ENCODE data around the gene CEP55.
"Not testable (repeated sequence)": the region's sequence is repeated elsewhere in the genome, so short reads cannot be mapped to it uniquely, and the experiment has no call there.

CEP55 gene

DNA sequence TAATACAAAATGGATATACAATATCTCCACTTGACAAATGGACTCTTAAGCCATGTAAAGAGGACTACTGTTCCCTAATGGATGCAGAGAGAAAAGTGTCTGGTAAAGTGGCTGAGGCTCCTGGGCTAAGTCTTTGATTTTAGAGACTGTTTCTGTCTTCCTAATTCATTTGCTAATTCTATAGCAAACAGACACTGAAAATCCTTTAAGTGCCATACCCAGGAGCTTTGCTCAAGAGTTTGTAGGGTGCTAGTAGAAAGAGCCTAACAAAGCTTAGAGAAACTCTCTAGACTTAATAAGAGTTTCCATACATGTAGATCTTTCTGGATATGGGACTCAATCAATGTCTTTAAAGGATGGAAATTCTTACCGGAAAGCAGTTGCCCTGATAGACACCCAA, 16.7 kb downstream of the CEP55 start:
- no peak for DNase-seq (ENCODE audit: low spot score)

DNA sequence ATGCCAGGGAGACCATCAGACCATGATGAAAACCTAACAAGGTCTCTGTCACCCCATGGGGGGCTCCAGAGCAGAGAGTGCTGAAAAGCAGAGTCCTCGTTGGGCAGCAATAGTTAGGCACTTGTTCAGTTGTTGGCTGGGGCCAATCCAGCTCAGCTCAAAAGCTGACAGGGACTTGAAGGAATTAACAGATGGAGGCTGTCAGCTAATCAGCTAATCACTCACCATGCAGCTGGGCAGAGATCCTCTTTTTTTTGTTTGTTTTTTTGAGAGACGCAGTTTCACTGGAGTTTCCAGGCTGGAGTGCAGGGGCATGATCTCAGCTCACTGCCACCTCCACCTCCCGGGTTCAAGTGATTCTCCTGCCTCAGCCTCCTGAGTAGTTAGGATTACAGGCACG, 18.1 kb downstream of the CEP55 start:
- DNase-seq (ENCODE audit: low spot score): no peak

DNA sequence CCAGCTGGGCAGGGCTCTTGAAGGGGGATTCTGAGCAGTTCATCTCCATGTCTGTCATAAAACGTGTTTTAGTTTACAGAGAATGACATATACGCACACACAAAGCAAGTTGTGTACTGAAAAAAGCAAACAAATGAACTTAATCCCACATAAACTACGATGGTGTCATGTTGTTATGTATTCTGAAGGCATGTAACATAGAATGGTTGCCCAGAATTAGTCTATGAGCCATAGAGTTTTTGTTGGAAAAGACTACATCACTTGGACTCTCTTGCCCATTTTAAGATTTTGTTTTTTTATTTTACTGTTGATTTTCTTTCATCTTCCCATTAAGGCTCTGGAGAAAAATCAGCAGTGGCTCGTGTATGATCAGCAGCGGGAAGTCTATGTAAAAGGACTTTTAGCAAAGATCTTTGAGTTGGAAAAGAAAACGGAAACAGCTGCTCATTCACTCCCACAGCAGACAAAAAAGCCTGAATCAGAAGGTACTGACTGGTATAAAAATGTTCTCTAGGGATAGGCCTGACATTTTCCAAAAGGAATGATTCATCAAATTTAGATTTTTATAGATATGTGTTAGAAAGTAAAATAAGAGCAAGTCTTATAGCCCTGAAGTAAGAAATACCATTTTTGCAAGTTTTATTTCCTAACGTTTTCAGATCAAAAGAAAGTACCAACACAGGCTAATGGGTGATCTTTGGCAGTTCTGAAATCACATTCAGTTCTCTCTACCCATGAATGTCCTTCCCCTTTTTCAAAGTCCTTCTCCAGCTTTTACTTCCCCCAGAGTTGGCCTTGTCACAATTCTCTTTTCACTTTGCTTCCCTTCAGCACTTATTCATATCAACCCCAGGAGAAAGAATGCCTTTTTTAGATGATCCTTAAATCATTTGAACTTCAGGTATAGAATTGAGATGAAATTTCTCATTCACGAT, 18.9 kb downstream of the CEP55 start:
- no peak for DNase-seq (ENCODE audit: low spot score)

DNA sequence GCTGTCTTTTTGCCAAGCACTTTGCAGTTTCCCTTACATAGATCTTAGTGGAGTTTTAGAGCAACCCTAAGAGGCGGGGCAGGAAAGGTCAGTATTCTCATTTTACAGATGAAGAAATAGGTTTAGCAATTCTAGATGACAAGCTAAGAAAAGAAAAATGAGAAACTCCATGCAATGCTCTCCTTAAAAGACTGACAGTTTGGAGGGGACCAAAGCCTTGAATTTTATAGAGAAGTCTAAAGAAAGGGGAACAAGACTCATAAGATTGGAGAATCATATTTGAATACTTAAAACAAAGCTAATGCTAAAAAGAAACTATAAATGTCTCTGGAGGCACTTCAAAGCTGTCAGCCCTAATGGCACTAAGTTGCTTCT, 19.6 kb downstream of the CEP55 start:
- DNase-seq (ENCODE audit: low spot score): no peak

DNA sequence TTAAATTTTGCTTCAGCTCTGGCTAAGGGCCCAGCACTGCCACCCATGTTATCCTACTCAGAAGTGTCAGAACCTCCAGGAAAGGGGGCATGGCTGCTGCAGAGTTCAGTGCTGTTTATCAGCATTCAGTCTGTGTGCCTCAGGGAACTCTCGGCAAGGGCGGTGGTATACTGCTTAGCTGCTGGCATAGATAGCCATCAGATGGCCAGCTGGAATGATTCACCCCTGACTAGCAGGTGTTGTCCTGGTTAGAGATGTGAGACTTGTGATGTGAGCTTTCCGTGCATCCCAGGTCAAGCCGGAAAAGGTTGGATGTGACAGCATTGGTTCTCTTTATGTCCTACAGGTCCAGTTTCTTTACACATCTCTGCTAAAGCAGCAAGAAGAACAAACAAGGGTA, 22.1 kb downstream of the CEP55 start:
- DNase-seq (ENCODE audit: low spot score): no peak

DNA sequence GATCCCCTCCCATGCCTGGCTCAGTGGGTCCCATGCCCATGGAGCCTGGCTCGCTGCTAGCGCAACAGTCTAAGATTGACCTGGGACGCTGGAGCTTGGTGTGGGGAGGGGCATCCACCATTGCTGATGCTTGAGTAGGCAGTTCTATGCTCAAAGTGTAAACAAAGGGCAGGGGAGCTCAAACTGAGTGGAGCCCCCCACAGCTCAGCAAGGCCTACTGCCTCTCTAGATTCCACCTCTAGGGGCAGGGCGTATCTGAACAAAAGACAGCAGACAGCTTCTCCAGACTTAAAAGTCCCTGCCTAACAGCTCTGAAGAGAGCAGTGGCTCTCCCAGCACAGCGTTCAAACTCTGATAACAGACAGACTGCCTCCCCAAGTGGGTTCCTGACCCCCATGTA, 38.9 kb downstream of the CEP55 start:
- DNase-seq (ENCODE audit: low spot score): no peak

DNA sequence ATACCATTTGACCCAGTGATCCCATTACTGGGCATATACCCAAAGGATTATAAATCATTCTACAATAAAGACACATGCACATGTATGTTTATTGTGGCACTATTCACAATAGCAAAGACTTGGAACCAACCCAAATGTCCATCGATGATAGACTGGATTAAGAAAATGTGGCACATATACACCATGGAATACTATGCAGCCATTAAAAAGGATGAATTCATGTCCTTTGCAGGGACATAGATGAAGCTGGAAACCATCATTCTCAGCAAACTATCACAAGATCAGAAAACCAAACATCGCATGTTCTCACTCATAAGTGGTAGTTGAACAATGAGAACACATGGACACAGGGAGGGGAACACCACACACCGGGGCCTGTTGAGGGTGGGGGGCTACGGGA, 44.5 kb downstream of the CEP55 start:
- DNase-seq (ENCODE audit: low spot score): not testable (repeated sequence)

DNA sequence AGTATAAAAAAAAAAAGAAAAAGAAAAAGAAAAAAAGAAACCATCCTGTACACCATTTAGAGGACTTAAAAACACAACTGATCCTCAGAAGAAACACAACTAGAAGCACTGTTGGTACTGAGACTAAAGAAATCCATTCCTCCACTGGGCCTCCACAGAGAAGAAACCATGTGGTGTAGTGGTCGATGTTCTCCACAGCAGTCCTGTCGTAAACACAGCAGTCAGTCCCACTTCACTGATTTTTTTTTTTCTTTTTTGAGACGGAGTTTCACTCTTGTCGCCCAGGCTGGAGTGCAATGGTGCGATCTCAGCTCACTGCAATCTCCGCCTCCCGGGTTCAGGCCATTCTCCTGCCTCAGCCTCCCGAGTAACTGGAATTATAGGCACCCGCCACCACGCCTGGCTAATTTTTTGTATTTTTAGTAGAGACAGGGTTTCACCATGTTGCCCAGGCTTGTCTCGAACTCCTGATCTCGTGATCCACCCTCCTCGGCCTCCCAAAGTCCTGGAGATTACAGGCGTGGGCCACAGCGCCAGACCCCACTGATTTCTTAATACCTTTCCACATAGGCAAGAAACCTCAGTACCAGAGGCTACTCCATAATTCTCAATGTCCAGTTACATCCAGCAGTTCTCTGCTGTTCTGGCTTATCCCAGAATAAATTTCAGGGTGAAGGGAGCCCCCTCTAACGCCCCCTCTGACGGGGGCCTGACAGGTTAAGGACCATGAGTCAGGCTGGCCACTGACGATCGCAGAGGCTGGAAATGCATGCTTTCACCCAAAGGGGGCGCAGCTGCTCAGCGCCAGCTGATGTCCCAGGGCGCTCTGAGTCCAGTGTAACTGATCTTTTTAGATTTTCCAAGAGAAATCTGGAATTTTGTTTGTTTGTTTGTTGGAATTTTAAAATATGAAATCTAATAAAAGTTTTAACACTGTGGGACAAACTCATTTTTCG, 45.3 kb downstream of the CEP55 start:
- DNase-seq (ENCODE audit: low spot score): peak; percentile 51

DNA sequence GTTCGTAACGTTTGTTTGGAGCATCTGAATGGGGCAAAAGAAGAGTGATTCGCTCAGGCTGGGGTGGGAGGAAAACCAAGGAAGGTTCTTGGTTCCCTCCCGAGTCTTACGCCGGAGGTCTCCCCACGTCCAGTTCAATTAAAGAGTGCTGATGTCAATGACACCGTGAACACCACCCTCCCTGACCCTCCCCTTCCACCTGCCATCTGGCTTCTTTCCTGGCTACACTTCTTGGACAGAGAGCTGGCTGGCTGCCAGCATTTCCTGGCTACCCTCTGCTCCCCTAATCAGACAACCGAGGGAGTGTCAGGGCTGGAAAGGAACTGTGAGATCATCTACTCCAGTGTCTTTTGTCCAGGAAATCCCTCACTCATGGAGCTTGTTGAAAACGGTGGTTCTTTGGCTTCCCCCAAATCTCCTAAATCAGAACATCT, 46.0 kb downstream of the CEP55 start:
- peak; percentile 53 for DNase-seq (ENCODE audit: low spot score)

DNA sequence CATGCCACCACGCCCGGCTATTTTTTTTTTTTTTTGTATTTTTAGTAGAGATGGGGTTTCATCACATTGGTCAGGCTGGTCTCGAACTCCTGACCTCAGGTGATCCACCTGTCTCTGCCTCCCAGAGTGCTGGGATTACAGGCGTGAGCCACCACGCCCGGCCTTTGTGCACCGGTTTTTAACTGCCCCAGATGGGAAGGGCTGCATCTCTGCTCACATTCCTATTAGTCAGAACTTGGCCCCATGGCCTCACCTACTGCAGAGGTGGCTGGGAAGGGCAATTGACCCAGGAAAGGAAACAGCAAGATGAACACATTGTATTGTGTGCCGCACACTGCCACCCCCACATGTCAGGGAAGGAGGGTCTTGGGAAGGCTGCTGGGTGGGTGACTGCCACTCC, 50.6 kb downstream of the CEP55 start:
- not testable (repeated sequence) for DNase-seq (ENCODE audit: low spot score)

DNA sequence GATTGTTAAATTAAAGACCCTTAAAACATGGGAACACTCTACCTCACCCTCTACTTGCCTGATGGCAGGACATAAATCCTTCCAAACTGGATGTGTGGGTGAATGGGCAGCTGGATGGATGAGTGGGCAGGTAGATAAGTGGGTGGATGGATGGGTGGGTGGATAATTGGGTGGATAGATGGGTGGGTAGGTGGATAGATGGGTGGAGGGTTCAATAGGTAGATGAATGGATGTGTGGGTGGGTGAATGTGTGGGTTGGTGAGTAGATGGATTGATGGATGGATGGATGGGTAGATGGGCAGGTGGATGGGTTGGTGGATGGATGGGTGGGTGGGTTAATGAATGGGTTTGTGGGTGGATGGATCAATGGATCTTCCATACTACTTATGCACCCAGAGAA, 51.1 kb downstream of the CEP55 start:
- no peak for DNase-seq (ENCODE audit: low spot score)

DNA sequence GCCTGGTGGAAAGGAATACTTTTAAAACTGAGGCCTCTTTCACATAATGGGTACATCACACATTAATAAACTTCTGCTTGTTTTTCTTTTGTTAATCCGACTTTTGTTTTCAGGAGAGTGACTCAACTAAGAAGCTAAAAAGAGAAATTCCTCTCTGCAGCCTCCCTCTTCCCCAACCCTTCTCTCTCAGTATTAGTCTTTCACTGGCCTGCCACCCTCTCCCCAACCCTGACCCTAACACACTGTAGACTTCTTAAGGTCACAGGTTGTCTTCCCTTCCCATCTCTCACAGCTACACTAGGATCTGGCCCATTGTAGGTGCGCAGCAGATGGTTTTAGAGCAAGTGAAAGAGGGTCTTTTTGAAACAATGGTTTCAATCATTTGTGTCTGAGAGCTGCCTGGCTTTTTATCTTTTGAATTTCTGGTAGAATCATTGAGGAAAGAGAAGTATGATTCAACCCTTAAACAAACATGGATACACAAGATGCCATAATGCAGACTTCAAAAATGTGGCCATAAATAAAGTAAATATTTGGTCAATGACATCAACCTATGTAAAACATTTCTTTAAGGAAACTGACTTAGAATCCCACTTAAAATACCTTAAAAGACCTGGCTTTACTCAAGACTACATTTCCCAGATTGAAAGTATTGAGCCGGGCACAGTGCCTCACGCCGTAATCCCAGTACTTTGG, 52.1 kb downstream of the CEP55 start:
- peak; percentile 27 for DNase-seq (ENCODE audit: low spot score)

DNA sequence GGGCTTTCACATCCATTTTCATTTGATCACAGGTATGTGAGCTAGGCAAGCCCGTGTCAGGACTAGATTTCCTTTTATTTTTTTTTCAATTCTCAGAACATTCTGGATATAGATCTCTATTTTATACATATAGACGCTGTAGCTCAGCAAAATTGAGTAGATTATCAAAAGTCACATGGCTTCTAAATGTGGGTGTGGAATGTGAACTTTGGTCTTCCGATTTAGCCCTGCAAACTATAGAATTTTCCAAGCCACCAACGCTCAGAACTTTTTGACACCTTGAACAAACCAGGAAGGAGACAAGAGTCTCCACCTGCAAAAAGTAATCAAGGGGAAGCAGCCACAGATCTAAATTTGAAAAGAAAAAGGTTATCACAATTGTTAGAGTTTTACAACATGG, 54.2 kb downstream of the CEP55 start:
- DNase-seq (ENCODE audit: low spot score): no peak

DNA sequence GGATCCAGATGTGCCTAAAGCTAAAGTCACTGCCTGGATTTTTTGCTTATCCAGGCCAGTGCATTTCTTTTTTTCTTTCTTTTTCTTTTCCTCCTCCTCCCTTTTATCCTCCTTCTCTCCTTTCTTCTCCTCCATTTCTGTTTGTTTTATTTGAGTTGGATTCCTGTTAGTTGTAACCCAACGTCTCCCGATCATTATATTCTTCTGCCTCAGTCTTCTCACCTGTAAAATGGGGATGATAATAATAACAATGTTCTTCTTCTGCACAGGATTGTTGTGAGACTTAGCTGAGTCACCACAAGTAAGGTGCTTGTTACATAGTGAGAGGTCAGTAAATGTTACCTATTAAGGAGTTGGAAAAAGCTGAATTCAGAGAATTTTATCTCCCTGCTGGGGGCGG, 56.4 kb downstream of the CEP55 start:
- no peak for DNase-seq (ENCODE audit: low spot score)

DNA sequence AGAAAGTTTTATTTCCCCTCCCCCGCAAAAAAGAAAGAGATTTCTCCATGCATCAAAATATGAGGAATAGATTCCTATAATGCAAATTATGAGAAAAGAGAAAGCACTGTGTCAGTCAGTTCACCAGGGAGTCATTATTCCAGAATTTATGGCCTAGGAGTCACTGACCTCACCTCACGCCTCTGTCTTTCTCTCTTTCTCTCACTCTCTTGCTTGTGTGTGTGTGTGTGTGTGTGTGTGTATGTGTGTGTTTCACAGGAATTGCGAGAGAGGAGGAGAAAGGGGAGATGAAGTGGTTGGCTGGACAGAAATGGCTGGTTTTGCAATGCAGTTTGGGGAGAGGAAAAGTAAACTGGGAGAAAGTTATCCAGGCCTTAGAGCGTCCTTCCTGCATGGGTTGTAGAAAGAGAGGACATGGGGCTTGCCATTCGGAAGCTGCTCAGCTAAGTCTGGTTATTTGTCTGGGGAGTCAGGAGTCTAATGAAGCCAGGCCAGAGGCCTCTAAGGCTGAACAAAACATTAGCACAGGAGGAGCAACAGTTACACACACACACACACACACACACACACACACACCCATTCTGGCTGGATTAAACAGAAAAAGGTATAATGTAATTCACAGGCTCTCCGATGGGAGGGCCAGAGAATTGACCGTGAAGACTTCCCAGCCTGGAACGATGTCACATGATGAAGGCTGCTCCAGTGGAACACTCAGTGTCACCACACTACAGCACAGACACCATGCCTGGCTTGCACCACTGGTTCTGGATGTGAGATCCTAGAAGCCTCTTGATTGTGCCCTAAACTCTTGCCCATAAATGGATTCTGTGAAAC, 57.3 kb downstream of the CEP55 start:
- no peak for DNase-seq (ENCODE audit: low spot score)

DNA sequence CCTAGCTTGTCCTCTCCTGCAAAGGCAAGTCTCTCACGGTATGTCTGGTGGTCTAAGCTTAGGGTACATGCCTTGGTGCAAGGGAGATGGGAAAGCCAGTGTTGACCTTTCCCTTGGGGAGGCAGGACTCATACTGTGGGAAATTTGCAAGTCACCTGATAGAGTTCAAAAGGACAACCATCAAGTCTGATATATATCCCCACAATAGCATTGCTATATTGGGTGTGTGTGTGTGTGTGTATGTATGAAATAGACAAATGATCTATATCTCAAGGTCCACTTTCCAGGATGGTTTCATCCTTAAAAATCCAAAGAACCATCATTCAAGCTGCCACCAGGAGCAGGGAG, 57.9 kb downstream of the CEP55 start:
- no peak for DNase-seq (ENCODE audit: low spot score)

DNA sequence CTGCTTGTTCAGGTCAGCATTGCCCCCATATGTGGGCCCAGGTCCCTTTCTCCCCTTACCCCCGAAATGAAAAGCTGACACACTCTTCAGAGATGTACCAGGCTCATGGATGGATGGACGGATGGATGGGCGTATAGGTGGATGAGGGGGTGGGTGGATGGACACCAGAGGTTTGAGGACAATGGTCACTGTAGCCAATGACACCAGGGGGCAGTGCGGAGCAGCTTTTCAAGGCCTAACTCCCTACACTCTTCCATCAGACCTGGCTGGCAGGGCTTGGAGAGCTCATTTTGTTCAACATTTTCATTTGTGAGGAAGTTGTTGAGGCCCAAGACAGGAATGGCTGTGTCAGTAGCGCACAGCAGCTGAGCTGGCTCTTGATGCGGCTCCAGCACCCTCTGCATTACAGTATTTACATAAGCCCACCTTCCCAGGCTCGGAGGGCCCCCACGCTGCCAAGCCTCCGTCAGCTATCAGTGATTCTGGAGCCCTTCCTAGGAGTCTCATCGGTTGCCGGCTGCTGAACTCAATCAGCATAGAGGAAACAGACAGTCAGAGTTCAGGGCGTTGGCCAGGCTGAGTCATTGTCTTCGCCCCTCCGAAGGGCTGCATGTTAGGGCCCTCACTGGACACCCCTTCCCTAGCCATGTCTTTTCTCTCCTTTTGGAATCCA, 58.5 kb downstream of the CEP55 start:
- peak; percentile 60 for DNase-seq (ENCODE audit: low spot score)

DNA sequence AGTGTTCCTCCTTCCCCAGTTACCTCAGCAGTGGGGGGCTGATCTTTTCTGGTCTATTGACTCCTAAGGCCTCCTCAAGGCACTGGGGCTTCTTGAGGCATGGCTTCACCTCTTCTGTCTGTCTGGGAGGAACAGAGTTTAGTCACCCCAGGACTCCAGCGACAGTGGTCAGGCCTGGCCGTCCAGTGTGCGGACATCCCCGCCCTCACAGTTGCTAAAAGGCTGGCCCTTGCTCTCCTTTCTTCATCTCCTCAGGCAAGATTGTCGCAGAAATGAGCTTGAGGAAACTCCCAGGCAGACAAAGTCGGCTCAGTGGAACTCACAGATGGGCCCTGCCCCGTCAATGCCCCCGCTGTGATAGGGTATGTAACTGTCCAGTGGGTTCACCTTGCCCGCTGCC, 63.1 kb downstream of the CEP55 start:
- no peak for DNase-seq (ENCODE audit: low spot score)

DNA sequence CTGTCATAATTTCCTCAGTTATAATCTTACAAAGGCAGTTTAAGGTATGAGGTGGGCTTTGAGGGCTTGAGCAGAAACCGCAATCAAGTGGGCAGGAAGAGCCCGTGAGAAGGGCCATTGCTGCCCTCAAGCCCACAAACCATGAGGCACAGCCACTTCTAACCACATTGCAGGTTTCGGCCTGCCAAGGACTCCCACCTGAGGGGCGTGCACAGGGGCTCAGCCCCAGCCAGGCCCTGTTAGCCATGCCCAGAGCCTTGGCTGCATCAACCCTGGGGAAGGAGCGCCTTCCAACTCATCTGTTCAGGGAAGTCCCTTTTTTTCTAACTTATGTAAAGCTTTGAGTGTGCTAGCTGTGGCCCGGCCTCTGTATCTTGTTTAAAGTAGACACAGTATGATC, 64.1 kb downstream of the CEP55 start:
- DNase-seq (ENCODE audit: low spot score): no peak

DNA sequence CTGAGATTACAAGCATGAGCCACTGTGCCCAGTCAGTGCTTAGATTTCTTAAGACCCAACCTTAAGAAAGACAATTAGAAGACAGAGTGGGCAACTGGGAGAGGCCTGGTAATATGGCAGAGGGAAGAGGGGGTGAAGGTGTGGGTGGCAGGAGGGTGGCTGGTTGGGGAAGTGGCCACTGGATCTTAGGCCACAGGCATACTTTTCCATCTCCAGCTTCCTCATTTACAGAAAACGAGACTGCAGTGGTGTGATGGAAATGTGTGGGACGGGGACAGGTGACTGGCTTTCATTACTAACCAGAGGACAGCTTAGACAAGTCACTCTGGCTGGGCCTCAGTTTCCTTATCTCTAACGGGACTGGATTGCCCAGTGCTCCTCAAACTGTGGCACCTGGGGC, 69.0 kb downstream of the CEP55 start:
- DNase-seq (ENCODE audit: low spot score): no peak
